Neural cell (in vitro differentiated cells): ENCODE measurements around the gene GUCY1A2. TPM values are rescaled to one million over a fixed set of nuclear protein-coding genes. Genes with fewer than 3 reads are reported as not detected.

Experiments used
- H2AFZ ChIP-seq: fragments of 200-600, 300-800 bp; sonication (generic), shearing (Covaris generic); 2 replicates; pipeline ENCODE4 v1.6.0; 2014; ENCODE audit warnings: low read depth, mild to moderate bottlenecking, antibody characterized with exemption, low read length, moderate library complexity
- H3F3A ChIP-seq: fragments of 200-600 bp; shearing (Covaris generic); 2 replicates; pipeline ENCODE4 v1.6.1; 2016; ENCODE audit warnings: mild to moderate bottlenecking, moderate library complexity, mixed read lengths, antibody characterized with exemption, low read length; ENCODE audit not compliant: insufficient read depth, poor library complexity, severe bottlenecking
- H3K27ac ChIP-seq: fragments of 200-600, 300-800 bp; sonication (generic), shearing (Covaris generic); 2 replicates; pipeline ENCODE4 v1.5.1; 2014; ENCODE audit warnings: mild to moderate bottlenecking, low read length, moderate library complexity
- H3K27me3 ChIP-seq: fragments of 300-800, 200-600 bp; sonication (generic), shearing (Covaris generic); 2 replicates; pipeline ENCODE4 v1.6.0; 2014; ENCODE audit warnings: mild to moderate bottlenecking, low read depth, low read length, moderate library complexity; ENCODE audit not compliant: insufficient read depth
- H3K36me3 ChIP-seq: fragments of 300-800, 200-600 bp; sonication (generic), shearing (Covaris generic); 2 replicates; pipeline ENCODE4 v1.5.1; 2014; ENCODE audit warnings: mild to moderate bottlenecking, antibody characterized with exemption, low read length, moderate library complexity; ENCODE audit not compliant: insufficient read depth
- H3K4me2 ChIP-seq: fragments of 300-800, 200-600 bp; sonication (generic), shearing (Covaris generic); 2 replicates; pipeline ENCODE4 v1.6.0; 2014; ENCODE audit warnings: mild to moderate bottlenecking, low read length
- H3K4me3 ChIP-seq: fragments of 300-800, 200-600 bp; sonication (generic), shearing (Covaris generic); 2 replicates; pipeline ENCODE4 v1.5.1; 2014; ENCODE audit warnings: mild to moderate bottlenecking, low read length, moderate library complexity
- H3K79me2 ChIP-seq: fragments of 200-600 bp; shearing (Covaris generic); replicated peaks from 2 replicates; pipeline ENCODE4 v1.6.0; 2014; ENCODE audit warnings: mild to moderate bottlenecking, low read length, moderate library complexity; ENCODE audit not compliant: insufficient read depth
- H3K9ac ChIP-seq: fragments of 300-800, 200-600 bp; sonication (generic), shearing (Covaris generic); 2 replicates; pipeline ENCODE4 v1.6.1; 2016; ENCODE audit warnings: mild to moderate bottlenecking, low read length, mixed read lengths
- H3K9me2 ChIP-seq: fragments of 200-600 bp; shearing (Covaris generic); 2 replicates; pipeline ENCODE4 v1.6.1; 2016; ENCODE audit warnings: mild to moderate bottlenecking, low read length, mixed read lengths; ENCODE audit not compliant: insufficient read depth
- H3K9me3 ChIP-seq: fragments of 200-600, 300-800 bp; sonication (generic), shearing (Covaris generic); 2 replicates; pipeline ENCODE4 v1.6.1; 2016; ENCODE audit warnings: mild to moderate bottlenecking, mixed run types, low read length, moderate library complexity, mixed read lengths
- H4K20me1 ChIP-seq: fragments of 200-600 bp; shearing (Covaris generic); 2 replicates; pipeline ENCODE4 v1.6.1; 2016; ENCODE audit warnings: mild to moderate bottlenecking, mixed run types; ENCODE audit not compliant: insufficient read depth
- EP300 ChIP-seq: fragments of 450-650 bp; conservative IDR thresholded peaks from 2 replicates; pipeline ENCODE4 v1.6.1; 2014; ENCODE audit warnings: antibody characterized with exemption, mild to moderate bottlenecking, moderate library complexity; ENCODE audit not compliant: poor library complexity, severe bottlenecking
- EZH2 ChIP-seq: fragments of 200-600, 300-800 bp; shearing (Covaris generic), sonication (generic); IDR thresholded peaks from 2 replicates; pipeline ENCODE4 v1.6.1; 2014; ENCODE audit warnings: antibody characterized with exemption, low read length, borderline replicate concordance, mild to moderate bottlenecking; ENCODE audit not compliant: insufficient read depth, poor library complexity, severe bottlenecking
- MXI1 ChIP-seq: fragments of 450-650 bp; conservative IDR thresholded peaks from 2 replicates; pipeline ENCODE4 v1.6.1; 2014; ENCODE audit warnings: antibody characterized with exemption, mild to moderate bottlenecking; ENCODE audit not compliant: poor library complexity, severe bottlenecking
- POLR2AphosphoS5 ChIP-seq: IDR thresholded peaks from 2 replicates; pipeline ENCODE4 v1.6.1; 2012
- RAD21 ChIP-seq: fragments of 450-650 bp; conservative IDR thresholded peaks from 2 replicates; pipeline ENCODE4 v1.6.1; 2014; ENCODE audit warnings: antibody characterized with exemption, mild to moderate bottlenecking, moderate library complexity
- SMC3 ChIP-seq: fragments of 450-650 bp; conservative IDR thresholded peaks from 2 replicates; pipeline ENCODE4 v1.6.1; 2014; ENCODE audit warnings: antibody characterized with exemption, mild to moderate bottlenecking, moderate library complexity; ENCODE audit not compliant: poor library complexity
- TAF1 ChIP-seq: IDR thresholded peaks from 2 replicates; pipeline ENCODE4 v1.6.1; 2012; ENCODE audit warnings: low read depth
- polyA plus RNA-seq: library from polyadenylated mRNA; depleted of rRNA; stranded (reverse); fragments of >200 nt; gene quantifications from 2 replicates; pipeline ENCODE4 v1.2.3, GENCODE V29; 2014
- TF ChIP-seq, protein P1 (sequence below): fragments of 450-650 bp; IDR thresholded peaks from 2 replicates; pipeline ENCODE4 v1.5.1; 2014; ENCODE audit warnings: antibody characterized with exemption, mild to moderate bottlenecking, moderate library complexity; ENCODE audit not compliant: poor library complexity, severe bottlenecking
- TF ChIP-seq, protein P2 (sequence below): IDR thresholded peaks from 2 replicates; pipeline ENCODE4 v1.6.1; 2012; ENCODE audit warnings: borderline replicate concordance

Gene GUCY1A2
- polyA plus RNA-seq, 1 donor from 2014 or later = 5.1 TPM

DNA sequence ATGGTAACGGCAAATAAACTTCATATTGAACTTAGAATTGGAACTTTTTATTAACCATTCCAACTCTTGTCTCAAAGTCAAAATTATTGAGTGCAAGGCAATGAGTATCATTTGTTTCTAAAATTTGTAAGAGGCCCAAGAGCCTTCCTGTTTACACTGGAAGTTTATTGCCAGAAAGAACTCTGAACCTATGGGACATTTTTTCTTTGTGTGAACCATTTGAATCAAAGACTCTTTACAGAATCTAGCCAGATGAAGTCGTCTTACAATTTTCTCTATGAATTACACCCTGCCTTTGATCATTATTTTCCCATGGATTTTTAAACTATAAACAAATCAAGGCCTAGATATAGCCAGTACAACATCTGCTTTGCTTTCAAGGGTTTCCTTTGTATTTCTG, 2.3 kb upstream of the GUCY1A2 start:
- no peaks in the 10 kb centered on the region for H3K9me2 ChIP-seq
- H3K4me3 ChIP-seq = no peak overlapping the region
- H3K9ac ChIP-seq = no peak overlapping the region
- H3K79me2 ChIP-seq = no peaks in the 10 kb centered on the region
- no peaks in the 10 kb centered on the region for H4K20me1 ChIP-seq
- TF ChIP-seq, protein P1, sequence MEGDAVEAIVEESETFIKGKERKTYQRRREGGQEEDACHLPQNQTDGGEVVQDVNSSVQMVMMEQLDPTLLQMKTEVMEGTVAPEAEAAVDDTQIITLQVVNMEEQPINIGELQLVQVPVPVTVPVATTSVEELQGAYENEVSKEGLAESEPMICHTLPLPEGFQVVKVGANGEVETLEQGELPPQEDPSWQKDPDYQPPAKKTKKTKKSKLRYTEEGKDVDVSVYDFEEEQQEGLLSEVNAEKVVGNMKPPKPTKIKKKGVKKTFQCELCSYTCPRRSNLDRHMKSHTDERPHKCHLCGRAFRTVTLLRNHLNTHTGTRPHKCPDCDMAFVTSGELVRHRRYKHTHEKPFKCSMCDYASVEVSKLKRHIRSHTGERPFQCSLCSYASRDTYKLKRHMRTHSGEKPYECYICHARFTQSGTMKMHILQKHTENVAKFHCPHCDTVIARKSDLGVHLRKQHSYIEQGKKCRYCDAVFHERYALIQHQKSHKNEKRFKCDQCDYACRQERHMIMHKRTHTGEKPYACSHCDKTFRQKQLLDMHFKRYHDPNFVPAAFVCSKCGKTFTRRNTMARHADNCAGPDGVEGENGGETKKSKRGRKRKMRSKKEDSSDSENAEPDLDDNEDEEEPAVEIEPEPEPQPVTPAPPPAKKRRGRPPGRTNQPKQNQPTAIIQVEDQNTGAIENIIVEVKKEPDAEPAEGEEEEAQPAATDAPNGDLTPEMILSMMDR = no peak
- no peak for TF ChIP-seq EZH2
- no peak for TF ChIP-seq EP300
- TF ChIP-seq, protein P2, sequence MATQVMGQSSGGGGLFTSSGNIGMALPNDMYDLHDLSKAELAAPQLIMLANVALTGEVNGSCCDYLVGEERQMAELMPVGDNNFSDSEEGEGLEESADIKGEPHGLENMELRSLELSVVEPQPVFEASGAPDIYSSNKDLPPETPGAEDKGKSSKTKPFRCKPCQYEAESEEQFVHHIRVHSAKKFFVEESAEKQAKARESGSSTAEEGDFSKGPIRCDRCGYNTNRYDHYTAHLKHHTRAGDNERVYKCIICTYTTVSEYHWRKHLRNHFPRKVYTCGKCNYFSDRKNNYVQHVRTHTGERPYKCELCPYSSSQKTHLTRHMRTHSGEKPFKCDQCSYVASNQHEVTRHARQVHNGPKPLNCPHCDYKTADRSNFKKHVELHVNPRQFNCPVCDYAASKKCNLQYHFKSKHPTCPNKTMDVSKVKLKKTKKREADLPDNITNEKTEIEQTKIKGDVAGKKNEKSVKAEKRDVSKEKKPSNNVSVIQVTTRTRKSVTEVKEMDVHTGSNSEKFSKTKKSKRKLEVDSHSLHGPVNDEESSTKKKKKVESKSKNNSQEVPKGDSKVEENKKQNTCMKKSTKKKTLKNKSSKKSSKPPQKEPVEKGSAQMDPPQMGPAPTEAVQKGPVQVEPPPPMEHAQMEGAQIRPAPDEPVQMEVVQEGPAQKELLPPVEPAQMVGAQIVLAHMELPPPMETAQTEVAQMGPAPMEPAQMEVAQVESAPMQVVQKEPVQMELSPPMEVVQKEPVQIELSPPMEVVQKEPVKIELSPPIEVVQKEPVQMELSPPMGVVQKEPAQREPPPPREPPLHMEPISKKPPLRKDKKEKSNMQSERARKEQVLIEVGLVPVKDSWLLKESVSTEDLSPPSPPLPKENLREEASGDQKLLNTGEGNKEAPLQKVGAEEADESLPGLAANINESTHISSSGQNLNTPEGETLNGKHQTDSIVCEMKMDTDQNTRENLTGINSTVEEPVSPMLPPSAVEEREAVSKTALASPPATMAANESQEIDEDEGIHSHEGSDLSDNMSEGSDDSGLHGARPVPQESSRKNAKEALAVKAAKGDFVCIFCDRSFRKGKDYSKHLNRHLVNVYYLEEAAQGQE = no peak
- no peak for TF ChIP-seq POLR2AphosphoS5
- TF ChIP-seq TAF1 = no peak
- TF ChIP-seq RAD21 = no peak
- TF ChIP-seq MXI1 = no peak
- TF ChIP-seq SMC3 = no peak
- no peak overlapping the region for H2AFZ ChIP-seq
- no peak overlapping the region for H3K4me2 ChIP-seq
- no peaks in the 10 kb centered on the region for H3K36me3 ChIP-seq
- no peaks in the 10 kb centered on the region for H3F3A ChIP-seq
- H3K27me3 ChIP-seq = peaks cover 11% of the 10 kb centered on the region
- no peaks in the 10 kb centered on the region for H3K9me3 ChIP-seq
- H3K27ac ChIP-seq = no peak overlapping the region

DNA sequence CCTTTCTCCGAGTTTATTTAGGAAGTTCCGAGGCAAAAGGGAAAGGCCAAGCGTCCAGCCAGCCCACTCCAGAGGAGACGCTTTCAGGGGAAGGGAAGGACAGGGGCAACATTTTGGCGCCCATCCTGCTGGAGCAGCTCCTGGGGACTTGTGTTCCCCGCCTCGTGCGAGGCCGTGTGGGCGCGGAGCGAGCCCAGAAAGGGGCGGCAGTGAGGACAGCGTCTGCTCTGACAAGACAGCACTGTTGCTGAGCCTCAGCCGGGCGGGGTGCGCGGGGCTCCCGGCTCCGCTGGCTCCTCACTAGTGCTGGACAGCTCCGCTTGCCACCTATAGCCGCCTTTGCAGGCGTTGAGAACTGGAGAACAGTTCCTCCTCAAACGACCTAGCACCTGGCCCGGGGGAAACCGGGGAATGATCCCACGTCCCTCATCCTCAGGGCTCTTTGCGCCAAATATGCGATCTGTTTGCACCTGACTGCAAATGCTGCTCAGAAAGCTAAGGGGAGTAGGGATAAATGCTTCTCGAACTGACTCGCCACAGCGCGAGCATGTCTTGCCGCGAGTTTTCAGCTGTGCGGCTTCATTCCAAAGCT, 722 bp upstream of the GUCY1A2 start:
- peak overlapping the region; percentile 77 for H3K4me3 ChIP-seq
- peak overlapping the region; percentile 84 for H3K4me2 ChIP-seq
- no peaks in the 10 kb centered on the region for H3K9me3 ChIP-seq
- H4K20me1 ChIP-seq = no peaks in the 10 kb centered on the region
- H3K36me3 ChIP-seq = no peaks in the 10 kb centered on the region
- no peaks in the 10 kb centered on the region for H3F3A ChIP-seq
- H3K9me2 ChIP-seq = no peaks in the 10 kb centered on the region
- peak overlapping the region; percentile 71 for H3K9ac ChIP-seq
- peak overlapping the region; percentile 12 for H2AFZ ChIP-seq
- peaks cover 11% of the 10 kb centered on the region for H3K27me3 ChIP-seq
- H3K27ac ChIP-seq = no peak overlapping the region
- TF ChIP-seq POLR2AphosphoS5 (no peak), RAD21 (peak; percentile 21), SMC3 (peak; percentile 30), TAF1 (peak; percentile 11)
- TF ChIP-seq, protein P2 = peak; percentile 37
- H3K79me2 ChIP-seq = no peaks in the 10 kb centered on the region
